Esophagus squamous epithelium (tissue), 5 donors: ENCODE results near the gene AQP1. TPM values are rescaled to one million over a fixed set of nuclear protein-coding genes. Genes with fewer than 3 reads are reported as not detected.

Source experiments
- DNase-seq: peaks from one replicate; lab custom pipeline; 2025; lab: John Stamatoyannopoulos, UW
- H3K27ac ChIP-seq, 4 donors: fragments of 200-600 bp; sonication (generic); one replicate each; pipeline ENCODE4 v1.5.1; 2016 to 2019; ENCODE audit warnings: mild to moderate bottlenecking in 1 of 4
- H3K27me3 ChIP-seq, 4 donors: fragments of 200-600 bp; sonication (generic); 1 replicate in 3 of 4; 2 replicates in 1 of 4; pipeline versions ENCODE4 v1.5.1 to v1.6.0; 2017 to 2021; ENCODE audit warnings: antibody characterized with exemption in 1 of 4
- H3K36me3 ChIP-seq, 3 donors: fragments of 200-600 bp; sonication (generic); one replicate each; pipeline ENCODE4 v1.5.1; 2016 to 2019
- H3K4me1 ChIP-seq, 3 donors: fragments of 200-600 bp; sonication (generic); one replicate each; pipeline ENCODE4 v1.5.1; 2017 to 2019
- H3K4me3 ChIP-seq, 4 donors: fragments of 200-600 bp; sonication (generic); 1 replicate in 3 of 4; 2 replicates in 1 of 4; pipeline ENCODE4 v1.5.1; 2016 to 2019; ENCODE audit warnings: mild to moderate bottlenecking in 2 of 4, moderate library complexity in 1 of 4
- H3K9me3 ChIP-seq, 3 donors: fragments of 200-600 bp; sonication (generic); one replicate each; pipeline ENCODE4 v1.5.1; 2016 to 2019
- POLR2A ChIP-seq, 4 donors: fragments of 450-650 bp; IDR thresholded peaks; one replicate each; pipeline ENCODE4 v1.6.1; 2017; ENCODE audit warnings: antibody characterized with exemption in 4 of 4, mild to moderate bottlenecking in 4 of 4, moderate library complexity in 3 of 4
- WGBS, 2 donors: methylation state at CpG; one replicate each; pipeline ENCODE4 v1.1.5; 2018; 5-methylcytosine and 5-hydroxymethylcytosine counted together
- intact Hi-C: fragments of 100-400 bp; cut with DNase I; formaldehyde crosslinking; loops from one replicate; pipeline ENCODE4 v1.15.0; 2022
- total RNA-seq, 4 donors: library from RNA; depleted of rRNA; stranded (reverse); fragments of >200 nt; gene quantifications; one replicate each; pipeline ENCODE4 v1.1.0, GENCODE V29; 2016
- TF ChIP-seq, protein P1 (sequence below), 6 experiments: fragments of 450-650 bp in 4 of 6; fragments of 200-600 bp in 2 of 6; sonication (generic) in 2 of 6; IDR thresholded peaks; one replicate each; pipeline ENCODE4 v1.5.1; 2016 to 2019; ENCODE audit warnings: antibody characterized with exemption in 6 of 6, mild to moderate bottlenecking in 4 of 6, moderate library complexity in 4 of 6
- donor health status: DM: yes; HTN: yes; CAD: no.

Gene AQP1
- total RNA-seq, 4 donors from 2014 or later, result 14.9 to 159 (median 44.7) TPM

DNA sequence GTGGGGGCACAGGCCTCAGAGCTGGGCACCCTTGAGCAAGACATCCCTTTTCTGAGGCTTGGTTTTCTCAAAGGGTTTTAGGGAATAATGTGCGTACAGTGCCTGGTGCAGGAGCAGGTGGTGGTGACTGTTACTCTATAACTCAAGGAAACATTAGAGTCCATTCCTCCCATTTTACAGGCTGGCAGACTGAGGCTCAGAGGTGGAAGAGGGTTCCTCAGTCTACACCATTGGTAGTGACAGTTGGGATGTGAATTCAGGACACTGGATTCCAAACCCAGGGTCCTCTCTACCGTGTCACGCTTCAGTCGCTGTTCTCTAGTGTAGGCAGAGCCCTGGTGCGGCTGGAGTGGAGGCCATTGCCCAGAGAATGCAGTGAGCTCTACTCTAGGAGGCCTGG is 40.0 kb upstream of the AQP1 start:
- WGBS, 2 donors, result 95 to 100% methylated on average over 1 to 4 of the region's 5 CpGs
- Histone ChIP-seq H3K9me3 (no peaks in the 10 kb centered on the region), H3K4me1 (peaks cover 0 to 31% (median 4%) of the 10 kb centered on the region in 3 donors), H3K36me3 (peaks cover 0 to 51% (median 8%) of the 10 kb centered on the region in 3 donors), H3K27me3 (no peaks in the 10 kb centered on the region), H3K4me3 (no peak overlapping the region), H3K27ac (no peak overlapping the region)
- intact Hi-C loops, result no loop called here
- no peak for DNase-seq
- TF ChIP-seq POLR2A (IDR thresholded peaks at IDR 0.05), result no peak
- TF ChIP-seq, protein P1, sequence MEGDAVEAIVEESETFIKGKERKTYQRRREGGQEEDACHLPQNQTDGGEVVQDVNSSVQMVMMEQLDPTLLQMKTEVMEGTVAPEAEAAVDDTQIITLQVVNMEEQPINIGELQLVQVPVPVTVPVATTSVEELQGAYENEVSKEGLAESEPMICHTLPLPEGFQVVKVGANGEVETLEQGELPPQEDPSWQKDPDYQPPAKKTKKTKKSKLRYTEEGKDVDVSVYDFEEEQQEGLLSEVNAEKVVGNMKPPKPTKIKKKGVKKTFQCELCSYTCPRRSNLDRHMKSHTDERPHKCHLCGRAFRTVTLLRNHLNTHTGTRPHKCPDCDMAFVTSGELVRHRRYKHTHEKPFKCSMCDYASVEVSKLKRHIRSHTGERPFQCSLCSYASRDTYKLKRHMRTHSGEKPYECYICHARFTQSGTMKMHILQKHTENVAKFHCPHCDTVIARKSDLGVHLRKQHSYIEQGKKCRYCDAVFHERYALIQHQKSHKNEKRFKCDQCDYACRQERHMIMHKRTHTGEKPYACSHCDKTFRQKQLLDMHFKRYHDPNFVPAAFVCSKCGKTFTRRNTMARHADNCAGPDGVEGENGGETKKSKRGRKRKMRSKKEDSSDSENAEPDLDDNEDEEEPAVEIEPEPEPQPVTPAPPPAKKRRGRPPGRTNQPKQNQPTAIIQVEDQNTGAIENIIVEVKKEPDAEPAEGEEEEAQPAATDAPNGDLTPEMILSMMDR (IDR thresholded peaks at IDR 0.05), result no peak

DNA sequence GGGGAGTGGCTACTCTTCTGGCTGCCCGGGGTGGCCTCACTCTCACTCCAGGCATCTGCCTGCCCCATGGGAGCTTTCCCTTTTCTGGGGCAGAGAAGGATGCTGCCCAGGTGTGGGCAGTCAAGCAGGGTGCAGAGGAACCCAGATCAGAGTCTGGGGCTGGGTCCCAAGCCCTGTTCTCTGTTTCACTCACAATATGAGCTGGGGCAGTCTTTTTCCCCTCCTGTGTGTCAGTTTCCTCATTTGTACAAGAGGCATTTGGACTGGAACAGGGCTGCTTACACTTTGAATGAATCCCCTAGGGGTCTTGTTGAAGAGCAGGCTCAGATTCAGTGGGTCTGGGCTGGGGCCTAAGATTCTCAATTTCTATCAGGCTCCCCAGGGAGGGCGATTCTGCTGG is 38.4 kb upstream of the AQP1 start:
- no peaks in the 10 kb centered on the region for H3K27me3 ChIP-seq
- peaks cover 0 to 22% (median 4%) of the 10 kb centered on the region in 3 donors for H3K4me1 ChIP-seq
- H3K27ac ChIP-seq, result no peak overlapping the region
- intact Hi-C loops, result no loop called here
- no peak overlapping the region for H3K4me3 ChIP-seq
- peaks cover 0 to 51% (median 8%) of the 10 kb centered on the region in 3 donors for H3K36me3 ChIP-seq
- TF ChIP-seq, protein P1 (IDR thresholded peaks at IDR 0.05), result no peak
- TF ChIP-seq POLR2A (IDR thresholded peaks at IDR 0.05), result no peak
- no peaks in the 10 kb centered on the region for H3K9me3 ChIP-seq
- no peak for DNase-seq
- WGBS, 2 donors, result 100% methylated on average over 1 of the region's 2 CpGs; no CpG with 5 or more reads in 1 of the 2 donors

DNA sequence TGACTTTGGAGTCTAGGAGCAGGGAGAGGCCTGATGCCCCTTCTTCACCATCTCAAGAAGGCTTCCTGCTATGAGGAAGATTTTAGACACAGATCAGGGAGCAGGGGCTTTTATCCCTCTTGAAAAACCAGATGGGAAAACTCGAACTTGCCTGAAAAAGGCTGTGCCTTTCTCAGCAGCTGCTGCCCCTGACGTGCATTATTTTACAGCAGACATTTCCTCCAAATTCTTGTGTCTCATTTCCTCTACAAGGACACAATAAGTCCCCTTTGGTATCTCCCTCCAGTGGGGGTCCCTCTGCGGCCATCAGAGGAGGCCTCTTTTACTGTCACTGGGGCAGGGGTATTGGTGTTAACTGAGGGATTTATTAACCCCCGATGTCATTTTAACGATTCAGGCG is 38.0 kb upstream of the AQP1 start:
- H3K9me3 ChIP-seq, result no peaks in the 10 kb centered on the region
- intact Hi-C loops, result no loop called here
- no peak for DNase-seq
- peaks cover 0 to 51% (median 8%) of the 10 kb centered on the region in 3 donors for H3K36me3 ChIP-seq
- no peak overlapping the region for H3K4me3 ChIP-seq
- H3K4me1 ChIP-seq, result peaks cover 0 to 21% (median 4%) of the 10 kb centered on the region in 3 donors
- TF ChIP-seq, protein P1 (IDR thresholded peaks at IDR 0.05), result no peak
- TF ChIP-seq POLR2A (IDR thresholded peaks at IDR 0.05), result no peak
- 74 to 91% methylated on average over 5 to 6 of the region's 6 CpGs for WGBS, 2 donors
- H3K27me3 ChIP-seq, result no peaks in the 10 kb centered on the region
- no peak overlapping the region for H3K27ac ChIP-seq

DNA sequence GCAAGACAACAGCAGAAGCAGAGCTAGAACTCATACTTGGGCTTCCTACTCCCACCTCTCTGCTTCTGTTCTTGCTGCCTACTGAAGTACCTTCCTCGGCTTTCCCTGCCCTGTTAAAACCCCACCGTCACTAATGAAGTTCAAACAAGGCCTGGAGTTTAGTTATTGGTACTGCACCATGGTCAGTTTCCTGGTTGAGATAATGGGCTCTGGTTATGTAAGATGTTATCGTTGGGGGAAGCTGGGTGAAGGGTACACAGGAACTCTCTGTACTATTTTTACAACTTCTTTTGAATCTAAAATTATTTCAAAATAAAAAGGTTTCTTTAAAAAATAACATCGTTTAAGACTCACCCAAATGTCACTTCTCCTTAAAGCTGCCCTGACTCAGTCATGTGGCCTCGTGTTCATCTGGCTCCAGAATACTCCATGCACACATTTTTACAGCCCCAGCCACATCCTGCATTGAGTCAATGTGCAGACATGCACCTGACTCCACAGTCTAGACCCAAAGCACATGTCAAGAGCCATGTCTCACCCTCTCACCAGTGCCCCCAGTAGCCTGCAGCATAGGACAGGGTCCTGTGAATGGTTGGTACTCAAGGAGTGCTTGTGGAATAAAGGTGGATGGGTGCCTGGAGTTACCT is 36.9 kb upstream of the AQP1 start:
- Histone ChIP-seq H3K9me3 (no peaks in the 10 kb centered on the region), H3K4me3 (no peak overlapping the region), H3K27me3 (no peaks in the 10 kb centered on the region), H3K4me1 (peaks cover 0 to 12% (median 0%) of the 10 kb centered on the region in 3 donors), H3K36me3 (peaks cover 0 to 51% (median 8%) of the 10 kb centered on the region in 3 donors), H3K27ac (no peak overlapping the region)
- DNase-seq, result no peak
- TF ChIP-seq, protein P1 (IDR thresholded peaks at IDR 0.05), result no peak
- no peak for TF ChIP-seq POLR2A (IDR thresholded peaks at IDR 0.05)
- WGBS, 2 donors, result 76 to 85% methylated on average over 5 of the region's 5 CpGs
- intact Hi-C loops, result no loop called here

DNA sequence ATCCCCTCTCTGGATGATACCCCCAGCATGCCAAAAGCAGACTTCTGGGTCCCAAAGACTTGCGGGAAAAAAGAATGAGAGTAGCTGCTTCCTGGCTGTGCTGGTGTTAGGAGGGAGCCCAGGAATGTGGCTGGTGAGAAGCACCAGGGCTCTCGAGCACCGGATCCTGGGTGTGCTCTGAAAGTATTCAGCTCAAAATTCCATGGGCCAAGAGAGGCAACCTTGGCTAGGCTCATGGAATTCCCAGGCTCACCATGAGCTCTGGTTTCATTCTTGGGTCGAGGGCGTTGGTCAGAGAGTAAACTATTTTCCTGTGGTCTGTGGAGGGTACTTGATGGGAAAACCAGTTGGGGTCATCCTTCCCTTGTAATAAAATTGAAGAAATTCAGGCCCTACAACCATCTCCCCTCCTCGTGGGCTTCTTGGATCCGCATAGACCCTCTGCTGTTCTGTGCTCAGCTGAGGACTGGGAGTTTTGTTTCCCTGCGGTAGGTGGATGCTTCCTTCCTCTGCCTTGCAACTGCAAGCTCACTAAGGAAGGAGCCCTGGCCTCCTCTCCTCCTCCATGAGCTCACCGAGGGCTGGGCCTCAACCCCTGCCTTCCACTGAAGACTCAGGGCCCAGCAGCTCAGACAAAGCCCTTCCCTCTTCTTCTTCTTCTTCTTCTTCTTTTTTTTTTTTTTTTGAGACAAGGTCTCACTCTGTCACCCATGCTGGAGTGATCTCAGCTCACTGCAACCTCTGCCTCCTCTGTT is 34.5 kb upstream of the AQP1 start:
- 79 to 87% methylated on average over 7 to 9 of the region's 9 CpGs for WGBS, 2 donors
- intact Hi-C loops, result no loop called here
- Histone ChIP-seq H3K9me3 (no peaks in the 10 kb centered on the region), H3K27me3 (no peaks in the 10 kb centered on the region), H3K4me3 (no peak overlapping the region), H3K36me3 (peaks cover 0 to 42% (median 7%) of the 10 kb centered on the region in 3 donors), H3K27ac (no peak overlapping the region), H3K4me1 (no peaks in the 10 kb centered on the region)
- TF ChIP-seq, protein P1 (IDR thresholded peaks at IDR 0.05), result no peak
- TF ChIP-seq POLR2A (IDR thresholded peaks at IDR 0.05), result no peak
- no peak for DNase-seq
